T-helper 1 cell treated with Interleukin-12 subunit alpha and Interleukin-12 subunit beta and Interleukin-4 antibody, amounts not matched to agents 30 μg/mL and 1 μg/mL, for 36 hours (primary cell): Measurements from ENCODE around the gene ETHE1.

ENCODE experiments used
- H3K27ac Mint-ChIP-seq: one replicate; pipeline ENCODE4 v1.8.0; 2021; ENCODE audit warnings: mild to moderate bottlenecking, mixed read lengths
- H3K27me3 Mint-ChIP-seq: one replicate; pipeline ENCODE4 v1.8.0; 2021; ENCODE audit warnings: low read depth, mixed read lengths
- H3K36me3 Mint-ChIP-seq: one replicate; pipeline ENCODE4 v1.8.0; 2021; ENCODE audit warnings: low read depth, mixed read lengths
- H3K4me1 Mint-ChIP-seq: one replicate; pipeline ENCODE4 v1.8.0; 2021; ENCODE audit warnings: low read depth, mixed read lengths
- H3K4me3 Mint-ChIP-seq: one replicate; pipeline ENCODE4 v1.8.0; 2021; ENCODE audit warnings: mild to moderate bottlenecking, moderate library complexity, mixed read lengths
- H3K9me3 Mint-ChIP-seq: one replicate; pipeline ENCODE4 v1.8.0; 2021; ENCODE audit warnings: mixed read lengths

Gene ETHE1

DNA sequence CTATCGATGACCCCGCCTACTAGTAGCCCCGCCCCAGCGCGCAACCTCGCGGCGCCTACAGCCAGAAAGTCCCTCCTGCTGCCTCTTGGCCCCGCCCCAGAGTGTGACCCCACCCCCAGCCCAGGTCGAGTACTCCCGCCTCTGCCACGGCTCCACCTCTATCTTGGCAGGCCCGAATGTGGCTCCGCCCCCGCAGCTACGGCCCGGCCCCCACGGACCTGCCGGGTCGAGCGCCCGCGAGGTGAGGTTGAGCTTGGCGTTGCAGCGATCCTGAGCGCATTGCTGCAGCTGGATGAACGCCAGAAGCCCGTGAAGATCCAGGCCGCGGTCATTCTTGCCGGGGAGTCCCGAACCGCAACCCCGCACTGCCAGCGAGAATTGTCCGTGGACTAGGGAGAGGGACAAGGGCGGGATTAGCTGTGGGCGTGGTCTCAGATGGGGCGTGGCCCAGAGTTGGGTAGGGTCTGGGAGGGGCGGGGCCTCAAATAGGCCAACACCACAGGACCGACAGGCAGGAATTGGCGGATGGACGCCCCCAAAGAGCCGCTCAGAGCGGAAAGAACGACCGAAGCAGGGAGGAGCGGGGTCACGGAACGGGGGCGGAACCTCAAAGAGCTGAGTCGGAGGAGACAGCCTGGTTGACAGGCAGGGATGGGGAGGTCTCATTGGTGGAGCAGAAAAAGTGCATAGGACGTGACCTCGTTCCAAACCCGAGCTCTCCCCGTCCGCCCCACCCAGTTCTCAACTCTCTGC is 63.4 kb downstream of the ETHE1 start:
- H3K27ac Mint-ChIP-seq: peak overlapping the region; percentile 98
- H3K27me3 Mint-ChIP-seq: peaks cover 4% of the 10 kb centered on the region
- peaks cover 27% of the 10 kb centered on the region for H3K4me1 Mint-ChIP-seq
- no peaks in the 10 kb centered on the region for H3K36me3 Mint-ChIP-seq
- peak overlapping the region; percentile 95 for H3K4me3 Mint-ChIP-seq
- no peaks in the 10 kb centered on the region for H3K9me3 Mint-ChIP-seq

DNA sequence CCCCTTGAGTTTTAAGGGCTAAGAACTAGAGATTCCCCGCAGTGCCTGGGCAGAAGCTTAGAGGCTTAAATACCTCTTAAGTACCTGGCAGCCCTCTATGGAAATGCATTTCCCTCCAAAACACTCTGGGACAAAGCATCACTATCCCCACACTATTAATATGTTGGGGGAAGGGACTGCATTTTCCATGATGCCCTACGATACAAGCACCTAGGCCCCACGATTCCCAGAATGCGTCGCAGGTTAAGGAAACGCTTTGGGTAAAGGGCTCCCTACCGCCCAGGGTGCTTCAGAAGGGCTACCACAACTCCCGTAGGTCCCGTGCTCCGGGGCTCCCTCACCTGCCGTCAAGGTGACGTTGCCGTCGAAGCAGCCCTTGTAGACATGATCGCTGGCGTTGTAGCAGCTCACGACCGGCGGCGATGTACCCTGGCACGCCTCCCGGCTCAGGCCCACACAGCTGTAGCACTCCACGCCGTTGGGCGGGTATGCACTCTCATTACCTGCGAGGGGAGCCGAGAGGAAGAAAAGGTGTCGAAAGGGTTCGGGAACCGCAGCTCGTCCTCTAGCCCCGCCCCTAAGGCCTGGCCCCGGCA is 64.1 kb downstream of the ETHE1 start:
- peaks cover 20% of the 10 kb centered on the region for H3K4me1 Mint-ChIP-seq
- H3K4me3 Mint-ChIP-seq: peak overlapping the region; percentile 95
- H3K9me3 Mint-ChIP-seq: no peaks in the 10 kb centered on the region
- H3K36me3 Mint-ChIP-seq: no peaks in the 10 kb centered on the region
- peaks cover 4% of the 10 kb centered on the region for H3K27me3 Mint-ChIP-seq
- H3K27ac Mint-ChIP-seq: peak overlapping the region; percentile 98

DNA sequence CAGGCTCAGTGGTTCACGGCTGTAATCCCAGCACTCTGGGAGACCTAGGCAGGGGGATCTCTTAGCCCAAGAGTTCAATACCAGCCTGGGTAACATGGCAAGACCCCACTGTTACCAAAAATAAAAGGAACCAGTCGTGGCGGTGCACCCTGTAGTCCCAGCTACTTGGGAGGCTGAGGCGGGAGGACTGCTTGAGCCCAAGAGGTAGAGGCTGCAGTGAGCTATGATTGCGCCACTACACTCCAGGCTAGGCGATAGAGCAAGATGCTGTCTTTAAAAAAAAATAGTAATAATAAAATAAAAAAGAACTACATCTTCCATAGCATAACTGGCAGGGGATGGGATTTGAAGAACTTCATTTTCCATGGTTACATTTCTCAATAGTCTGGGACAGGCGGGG is 64.6 kb downstream of the ETHE1 start:
- peak overlapping the region; percentile 36 for H3K4me3 Mint-ChIP-seq
- peak overlapping the region; percentile 3 for H3K27ac Mint-ChIP-seq
- H3K27me3 Mint-ChIP-seq: peaks cover 4% of the 10 kb centered on the region
- no peaks in the 10 kb centered on the region for H3K9me3 Mint-ChIP-seq
- H3K4me1 Mint-ChIP-seq: peaks cover 18% of the 10 kb centered on the region
- H3K36me3 Mint-ChIP-seq: no peaks in the 10 kb centered on the region

DNA sequence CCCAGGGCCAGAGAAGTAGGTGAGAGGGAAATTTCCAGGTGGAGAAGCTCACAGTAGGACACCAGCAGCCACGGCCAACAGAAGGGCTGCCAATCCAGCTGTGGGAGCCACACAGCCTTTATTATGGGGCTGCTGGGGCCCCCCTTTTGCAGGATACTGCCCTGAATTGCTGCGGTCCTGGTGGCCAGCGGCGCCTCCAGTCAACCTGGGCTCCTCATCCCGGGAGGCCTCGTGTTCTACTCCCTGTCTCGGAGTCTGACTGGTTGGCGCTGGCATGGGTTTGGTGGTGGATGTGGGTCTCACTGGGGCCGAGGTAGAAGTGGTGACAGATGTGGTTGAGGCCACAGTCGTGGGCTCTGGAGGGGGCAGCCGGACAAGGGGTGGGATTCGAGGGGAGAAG is 65.7 kb downstream of the ETHE1 start:
- Mint-ChIP-seq H3K4me3 (peak overlapping the region; percentile 39), H3K36me3 (no peaks in the 10 kb centered on the region), H3K4me1 (peaks cover 15% of the 10 kb centered on the region), H3K27ac (no peak overlapping the region), H3K27me3 (peaks cover 4% of the 10 kb centered on the region), H3K9me3 (no peaks in the 10 kb centered on the region)

DNA sequence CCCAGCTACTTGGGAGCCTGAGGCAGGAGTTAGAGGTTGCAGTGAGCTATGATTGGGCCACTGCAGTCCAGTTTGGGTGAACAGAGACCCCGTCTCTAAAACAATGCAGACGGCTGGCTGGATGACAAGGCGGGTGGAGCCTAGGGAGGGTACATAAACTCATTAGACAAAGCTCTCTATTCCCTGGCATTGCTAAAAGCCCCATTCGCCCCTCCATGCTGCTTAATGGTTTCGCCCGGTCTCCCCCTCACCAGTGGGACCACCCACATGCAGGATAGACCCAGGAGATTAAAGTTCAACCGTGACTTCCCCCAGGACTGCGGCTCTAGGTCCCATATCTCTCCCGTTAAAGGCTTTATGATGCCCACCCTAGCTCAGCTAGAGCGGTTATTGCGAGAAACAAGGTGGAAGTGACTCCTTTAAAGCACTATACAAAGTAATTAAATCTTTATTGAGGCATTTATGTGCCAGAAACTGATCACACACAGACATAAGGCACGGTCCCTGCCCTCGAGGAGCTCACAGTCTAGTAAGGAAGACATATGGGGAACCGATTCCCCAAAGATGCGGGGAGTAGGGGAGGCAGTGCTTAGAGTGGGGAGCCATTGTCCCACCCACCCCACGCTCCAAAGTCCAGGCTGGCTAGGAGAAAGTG is 66.5 kb downstream of the ETHE1 start:
- Mint-ChIP-seq H3K4me1 (peaks cover 15% of the 10 kb centered on the region), H3K4me3 (no peak overlapping the region), H3K9me3 (no peaks in the 10 kb centered on the region), H3K36me3 (no peaks in the 10 kb centered on the region), H3K27me3 (peaks cover 6% of the 10 kb centered on the region), H3K27ac (no peak overlapping the region)

DNA sequence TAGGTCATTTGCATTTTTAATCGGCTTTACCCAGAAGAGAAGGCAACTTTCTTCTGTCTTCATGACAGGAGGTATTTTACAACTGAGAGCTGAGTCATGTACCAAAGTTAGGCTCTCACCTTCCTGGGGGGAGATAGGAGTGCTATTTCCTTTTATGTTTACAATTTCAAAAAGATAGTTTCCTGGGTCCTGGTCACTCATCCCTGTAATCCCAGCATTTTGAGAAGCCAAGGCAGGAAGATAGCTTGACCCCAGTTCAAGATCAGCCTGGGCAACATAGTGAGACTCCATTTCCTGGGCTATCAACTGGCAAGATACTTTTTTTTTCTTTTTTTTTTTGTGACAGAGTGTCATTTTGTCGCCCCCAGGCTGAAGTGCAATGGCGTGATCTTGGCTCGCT is 69.2 kb downstream of the ETHE1 start:
- Mint-ChIP-seq H3K4me3 (no peak overlapping the region), H3K4me1 (peaks cover 4% of the 10 kb centered on the region), H3K36me3 (no peaks in the 10 kb centered on the region), H3K27ac (no peak overlapping the region), H3K27me3 (peaks cover 12% of the 10 kb centered on the region), H3K9me3 (no peaks in the 10 kb centered on the region)
